H9 (cell line): ENCODE measurements around the gene STOX2. TPM values are rescaled to one million over a fixed set of nuclear protein-coding genes. Genes with fewer than 3 reads are reported as not detected.

Experiments used
- DNase-seq: peaks from one replicate; pipeline ENCODE4 v3.0.0-alpha.2; 2017
- H2AFZ ChIP-seq: one replicate; pipeline ENCODE4 v1.6.1; 2013; ENCODE audit warnings: mild to moderate bottlenecking, low read length, control low read depth, moderate library complexity
- H2AK5ac ChIP-seq: 2 replicates; pipeline ENCODE4 v1.6.1; 2013; ENCODE audit warnings: low read length, control low read depth, mixed read lengths; ENCODE audit not compliant: insufficient read length
- H2BK120ac ChIP-seq: one replicate; pipeline ENCODE4 v1.6.1; 2013; ENCODE audit warnings: low read depth, mild to moderate bottlenecking, low read length, control low read depth, inconsistent platforms; ENCODE audit not compliant: poor library complexity, severe bottlenecking
- H2BK12ac ChIP-seq: 2 replicates; pipeline ENCODE4 v1.6.1; 2013; ENCODE audit warnings: low read length, control low read depth, mixed read lengths, low read depth; ENCODE audit not compliant: insufficient read length
- H2BK15ac ChIP-seq: 2 replicates; pipeline ENCODE4 v1.6.1; 2013; ENCODE audit warnings: low read depth, low read length, control low read depth
- H2BK20ac ChIP-seq: one replicate; pipeline ENCODE4 v1.6.1; 2013; ENCODE audit warnings: low read depth, mild to moderate bottlenecking, low read length, control low read depth, inconsistent platforms; ENCODE audit not compliant: poor library complexity, severe bottlenecking
- H2BK5ac ChIP-seq: 2 replicates; pipeline ENCODE4 v1.6.1; 2013; ENCODE audit warnings: low read length, control low read depth, mixed read lengths; ENCODE audit not compliant: insufficient read length
- H3K14ac ChIP-seq: 2 replicates; pipeline ENCODE4 v1.6.1; 2013; ENCODE audit warnings: low read length, control low read depth; ENCODE audit not compliant: insufficient read depth
- H3K18ac ChIP-seq: 2 replicates; pipeline ENCODE4 v1.6.1; 2013; ENCODE audit warnings: low read depth, mild to moderate bottlenecking, mixed read lengths, low read length, control low read depth; ENCODE audit not compliant: insufficient read length
- H3K23ac ChIP-seq: 2 replicates; pipeline ENCODE4 v1.6.1; 2013; ENCODE audit warnings: low read length, control low read depth, mixed read lengths, low read depth; ENCODE audit not compliant: insufficient read length
- H3K23me2 ChIP-seq: 2 replicates; pipeline ENCODE4 v1.6.1; 2013; ENCODE audit warnings: low read depth, mild to moderate bottlenecking, mixed read lengths, low read length, control low read depth; ENCODE audit not compliant: insufficient read length, poor library complexity, severe bottlenecking
- H3K27ac ChIP-seq: 2 replicates; pipeline ENCODE4 v1.5.1; 2013; ENCODE audit warnings: low read length, control low read depth, mixed read lengths, low read depth; ENCODE audit not compliant: insufficient read length
- H3K27me3 ChIP-seq: 2 replicates; pipeline ENCODE4 v1.6.1; 2013; ENCODE audit warnings: low read length, control low read depth, inconsistent platforms; ENCODE audit not compliant: insufficient read depth
- H3K4ac ChIP-seq: 2 replicates; pipeline ENCODE4 v1.6.1; 2013; ENCODE audit warnings: low read depth, mild to moderate bottlenecking, control low read depth, inconsistent platforms, low read length, moderate library complexity
- H3K4me1 ChIP-seq: 2 replicates; pipeline ENCODE4 v1.6.1; 2013; ENCODE audit warnings: low read length, control low read depth, inconsistent platforms; ENCODE audit not compliant: insufficient read depth
- H3K4me2 ChIP-seq: 2 replicates; pipeline ENCODE4 v1.6.1; 2013; ENCODE audit warnings: low read length, control low read depth, mixed read lengths; ENCODE audit not compliant: insufficient read length, insufficient read depth
- H3K56ac ChIP-seq: 2 replicates; pipeline ENCODE4 v1.6.1; 2013; ENCODE audit warnings: low read depth, mild to moderate bottlenecking, mixed read lengths, low read length, control low read depth; ENCODE audit not compliant: insufficient read length
- H3K79me1 ChIP-seq: 2 replicates; pipeline ENCODE4 v1.6.1; 2013; ENCODE audit warnings: low read depth, mild to moderate bottlenecking, moderate library complexity, low read length, control low read depth, inconsistent platforms; ENCODE audit not compliant: insufficient read depth, poor library complexity, severe bottlenecking
- H3K79me2 ChIP-seq: 2 replicates; pipeline ENCODE4 v1.6.1; 2013; ENCODE audit warnings: low read length, control low read depth, inconsistent platforms; ENCODE audit not compliant: insufficient read depth
- H3K9ac ChIP-seq: 2 replicates; pipeline ENCODE4 v1.6.1; 2013; ENCODE audit warnings: low read length, control low read depth, mixed read lengths; ENCODE audit not compliant: insufficient read length; ENCODE audit errors: extremely low read depth
- H3K9me3 ChIP-seq: one replicate; pipeline ENCODE4 v1.6.1; 2013; ENCODE audit warnings: low read depth, low read length, inconsistent platforms; ENCODE audit not compliant: control insufficient read depth
- H3T11ph ChIP-seq: one replicate; pipeline ENCODE4 v1.6.1; 2013; ENCODE audit warnings: mild to moderate bottlenecking, low read length, control low read depth, inconsistent platforms
- H4K20me1 ChIP-seq: one replicate; pipeline ENCODE4 v1.6.1; 2013; ENCODE audit not compliant: control insufficient read depth, insufficient read length, insufficient read depth
- H4K5ac ChIP-seq: 2 replicates; pipeline ENCODE4 v1.6.1; 2013; ENCODE audit warnings: low read depth, mild to moderate bottlenecking, mixed read lengths, low read length, control low read depth; ENCODE audit not compliant: insufficient read length
- H4K8ac ChIP-seq: replicated peaks from 2 replicates; pipeline ENCODE4 v1.6.1; 2013; ENCODE audit warnings: low read length, control low read depth, mixed read lengths, low read depth; ENCODE audit not compliant: insufficient read length
- H4K91ac ChIP-seq: 2 replicates; pipeline ENCODE4 v1.6.1; 2013; ENCODE audit warnings: low read depth, mild to moderate bottlenecking, moderate library complexity, mixed read lengths, low read length, control low read depth; ENCODE audit not compliant: insufficient read length
- H3K27ac Mint-ChIP-seq, 3 experiments: 2 replicates in 2 of 3; 3 replicates in 1 of 3; pipeline ENCODE4 v1.8.0; 2020 to 2021; ENCODE audit warnings: mixed read lengths in 3 of 3, mild to moderate bottlenecking in 1 of 3, moderate library complexity in 1 of 3
- H3K27me3 Mint-ChIP-seq: 2 replicates; pipeline ENCODE4 v1.8.0; 2021; ENCODE audit warnings: low read depth, mild to moderate bottlenecking, moderate library complexity, mixed read lengths
- H3K36me3 Mint-ChIP-seq, 3 experiments: 2 replicates in 2 of 3; 3 replicates in 1 of 3; pipeline ENCODE4 v1.8.0; 2020 to 2021; ENCODE audit warnings: low read depth in 3 of 3, mixed read lengths in 3 of 3; ENCODE audit not compliant: insufficient read depth in 1 of 3
- H3K4me1 Mint-ChIP-seq, 2 experiments: 2 replicates each; pipeline ENCODE4 v1.8.0; 2020; ENCODE audit warnings: mixed read lengths in 2 of 2
- H3K4me3 Mint-ChIP-seq, 2 experiments: 2 replicates in 1 of 2; 3 replicates in 1 of 2; pipeline ENCODE4 v1.8.0; 2020 to 2021; ENCODE audit warnings: mild to moderate bottlenecking in 2 of 2, mixed read lengths in 2 of 2, moderate library complexity in 1 of 2
- H3K9me3 Mint-ChIP-seq, 2 experiments: 2 replicates in 1 of 2; 3 replicates in 1 of 2; pipeline ENCODE4 v1.8.0; 2020; ENCODE audit warnings: mild to moderate bottlenecking in 2 of 2, mixed read lengths in 2 of 2, moderate library complexity in 1 of 2
- CTCF ChIP-seq: fragments of 200-600 bp; sonication (generic); conservative IDR thresholded peaks from 3 replicates; pipeline ENCODE4 v1.8.0; 2021; ENCODE audit warnings: antibody characterized with exemption, mild to moderate bottlenecking
- WGBS: extraction: QIAGEN DNeasy Blood & Tissue Kit; methylation state at CpG from one replicate; pipeline ENCODE4 v1.1.7; 2013; ENCODE audit warnings: missing lambda C conversion rate, low lambda C conversion rate, mixed read lengths; ENCODE audit not compliant: insufficient read length; ENCODE audit errors: extremely low coverage; 5-methylcytosine and 5-hydroxymethylcytosine counted together
- total RNA-seq: library from RNA; stranded (reverse); gene quantifications from 2 replicates; pipeline ENCODE4 v1.2.1, GENCODE V29; 2021

The STOX2 gene
- total RNA-seq, 1 experiment from 2014 or later: 28.2 TPM

DNA sequence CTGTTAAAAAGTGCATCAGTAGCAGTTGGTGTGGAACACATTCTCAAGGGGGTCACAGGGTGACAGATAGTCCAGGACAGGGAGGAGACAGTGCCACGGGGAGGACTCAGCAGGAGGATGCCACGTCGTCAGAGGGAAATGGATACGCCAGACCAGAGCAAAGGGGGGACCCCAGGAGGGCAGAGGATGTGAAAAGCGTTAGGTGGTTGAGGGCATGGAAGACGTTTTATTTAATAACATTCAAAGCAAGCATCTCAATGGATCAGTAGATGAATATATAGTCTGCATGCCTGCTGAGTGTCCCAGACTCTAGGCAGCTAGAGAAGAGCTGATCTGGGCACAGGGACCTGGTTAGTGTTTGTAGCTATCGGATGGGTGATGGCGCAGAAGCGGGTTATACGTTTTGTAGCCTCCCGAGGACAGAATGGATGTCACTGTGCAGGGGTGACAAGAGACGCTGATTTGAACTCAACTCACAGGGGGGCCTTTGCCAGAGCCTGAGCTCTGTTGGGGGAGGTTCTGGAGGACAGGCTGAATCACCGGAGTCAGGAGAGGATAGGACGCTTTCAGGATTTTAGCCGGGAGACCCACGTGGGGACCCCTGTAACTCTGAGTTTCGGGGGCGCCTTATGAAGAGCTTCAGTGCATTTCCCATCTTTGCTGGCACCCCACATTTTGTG is 81.3 kb downstream of the STOX2 start:
- H4K5ac ChIP-seq: no peak overlapping the region
- Mint-ChIP-seq H3K9me3 (no peaks in the 10 kb centered on the region), H3K27ac (no peak overlapping the region), H3K27me3 (peaks cover 4% of the 10 kb centered on the region; the same call in 1 of the 2 replicates), H3K4me3 (no peak overlapping the region), H3K4me1 (no peaks in the 10 kb centered on the region), H3K36me3 (no peaks in the 10 kb centered on the region; a peak in 1 of 7 replicates)
- no peak overlapping the region for H3K18ac ChIP-seq
- H3K79me2 ChIP-seq: peaks cover 1% of the 10 kb centered on the region; the same call in 1 of the 2 replicates
- no peak overlapping the region for H3K9ac ChIP-seq
- H3K4me1 ChIP-seq: peaks cover 3% of the 10 kb centered on the region; the same call in 1 of the 2 replicates
- no peak overlapping the region for H2AK5ac ChIP-seq
- no peaks in the 10 kb centered on the region for H4K20me1 ChIP-seq
- H4K8ac ChIP-seq: no peak overlapping the region
- DNase-seq: no peak
- H2BK5ac ChIP-seq: no peak overlapping the region
- no peak overlapping the region for H2BK20ac ChIP-seq
- no peak overlapping the region for H3K14ac ChIP-seq
- H3K23ac ChIP-seq: no peak overlapping the region
- no peak overlapping the region for H2AFZ ChIP-seq
- H3K79me1 ChIP-seq: no peaks in the 10 kb centered on the region
- H3K9me3 ChIP-seq: no peaks in the 10 kb centered on the region
- WGBS: no CpG with 5 or more reads among the region's 18 CpGs
- H3K4me2 ChIP-seq: no peak overlapping the region
- no peak overlapping the region for H2BK15ac ChIP-seq
- no peak overlapping the region for H3K56ac ChIP-seq
- H3K27me3 ChIP-seq: no peaks in the 10 kb centered on the region
- H3K23me2 ChIP-seq: peaks cover 5% of the 10 kb centered on the region
- TF ChIP-seq CTCF: no peak
- H3K4ac ChIP-seq: no peak overlapping the region
- H2BK120ac ChIP-seq: no peak overlapping the region
- H2BK12ac ChIP-seq: no peak overlapping the region
- no peak overlapping the region for H3K27ac ChIP-seq
- no peak overlapping the region for H3T11ph ChIP-seq
- H4K91ac ChIP-seq: no peak overlapping the region
